Measurements from ENCODE around the gene GUK1.

GUK1 gene

DNA sequence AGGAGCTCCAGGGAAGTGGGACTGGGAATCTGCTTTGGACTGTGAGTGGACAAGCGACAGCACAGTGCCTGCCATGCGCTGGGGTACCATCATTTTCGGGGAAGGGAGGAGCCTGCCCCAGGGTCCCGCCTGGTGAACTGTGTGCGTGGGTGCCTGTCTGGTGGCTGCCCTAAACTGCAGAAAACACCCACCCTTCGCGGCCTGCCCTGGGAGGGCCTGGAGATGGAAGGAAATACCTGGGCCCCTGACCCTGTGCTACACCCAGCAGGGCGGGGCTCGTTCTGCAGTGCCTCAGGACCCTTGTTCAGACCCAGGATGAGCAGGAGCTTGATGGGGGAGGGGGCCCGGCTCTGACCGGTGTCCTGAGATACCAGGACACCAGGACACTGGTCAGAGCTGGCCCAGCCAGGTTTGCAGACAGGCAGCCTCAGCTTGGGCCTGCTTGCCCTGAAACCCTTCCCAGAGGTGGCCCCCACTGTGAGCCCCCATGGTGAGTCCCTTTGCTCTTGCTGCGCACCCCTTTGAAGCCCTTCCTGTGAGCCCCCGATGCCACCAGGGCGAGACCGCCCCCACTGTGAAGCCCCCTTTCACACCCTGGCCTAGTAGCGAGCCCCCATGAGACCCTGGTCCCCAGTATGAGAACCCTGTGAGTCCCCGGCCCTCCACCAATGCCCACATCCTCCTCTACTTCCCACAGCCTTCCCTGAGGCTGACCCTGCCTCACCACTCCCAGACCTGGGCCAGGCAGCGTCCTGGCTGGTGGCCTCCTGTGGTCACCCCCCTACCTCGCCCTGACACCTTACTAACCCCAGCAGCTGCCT is 12.2 kb downstream of the GUK1 start:
- DNase-seq, result no peak

DNA sequence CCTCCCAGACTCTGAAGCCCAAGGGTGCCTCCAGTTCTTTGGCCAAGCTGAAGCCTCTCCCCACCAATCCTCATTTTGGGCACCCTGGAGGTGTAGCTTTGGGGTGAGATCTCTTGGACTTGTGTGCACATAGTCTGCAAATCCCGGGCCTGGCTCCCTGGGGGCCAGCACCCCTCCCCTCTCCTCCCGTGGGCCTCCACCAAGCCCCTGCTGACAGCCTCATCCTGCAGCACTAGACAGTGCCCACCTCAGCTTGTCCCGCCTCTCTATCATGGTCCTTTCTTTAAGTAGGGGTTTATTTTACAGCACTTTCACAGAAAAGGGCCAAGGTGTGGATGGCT is 12.8 kb downstream of the GUK1 start:
- DNase-seq, result no peak

DNA sequence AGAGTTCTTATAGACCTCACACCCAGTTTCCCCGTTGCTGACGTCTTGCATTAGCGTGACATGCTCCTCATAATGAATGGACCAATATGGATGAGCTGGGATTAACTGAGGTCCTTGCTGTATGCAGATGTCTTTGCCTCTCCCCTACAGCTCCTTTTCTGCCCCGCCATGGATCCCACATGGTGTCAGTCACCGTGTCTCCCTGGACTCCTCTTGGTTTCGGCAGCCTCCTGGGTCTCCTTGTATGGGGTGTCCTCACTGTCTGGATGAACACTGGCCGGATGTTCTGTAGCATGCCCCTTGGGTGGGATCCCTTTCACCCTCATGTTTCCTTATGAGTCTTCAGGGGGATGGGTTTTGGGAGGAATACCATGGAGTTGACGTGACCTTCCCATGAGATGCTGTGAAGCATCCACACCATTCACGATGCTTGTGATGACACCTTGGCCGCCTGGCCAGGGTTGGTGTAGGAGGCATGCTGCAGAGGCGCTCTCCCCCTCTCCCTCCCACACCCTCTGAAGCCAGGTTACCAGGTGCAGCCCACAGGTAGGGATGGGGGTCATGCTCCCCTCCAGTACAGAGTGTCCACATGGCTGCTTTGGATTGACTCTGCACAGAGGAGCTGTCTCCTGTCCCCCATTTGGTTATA is 14.1 kb downstream of the GUK1 start:
- DNase-seq, result no peak

DNA sequence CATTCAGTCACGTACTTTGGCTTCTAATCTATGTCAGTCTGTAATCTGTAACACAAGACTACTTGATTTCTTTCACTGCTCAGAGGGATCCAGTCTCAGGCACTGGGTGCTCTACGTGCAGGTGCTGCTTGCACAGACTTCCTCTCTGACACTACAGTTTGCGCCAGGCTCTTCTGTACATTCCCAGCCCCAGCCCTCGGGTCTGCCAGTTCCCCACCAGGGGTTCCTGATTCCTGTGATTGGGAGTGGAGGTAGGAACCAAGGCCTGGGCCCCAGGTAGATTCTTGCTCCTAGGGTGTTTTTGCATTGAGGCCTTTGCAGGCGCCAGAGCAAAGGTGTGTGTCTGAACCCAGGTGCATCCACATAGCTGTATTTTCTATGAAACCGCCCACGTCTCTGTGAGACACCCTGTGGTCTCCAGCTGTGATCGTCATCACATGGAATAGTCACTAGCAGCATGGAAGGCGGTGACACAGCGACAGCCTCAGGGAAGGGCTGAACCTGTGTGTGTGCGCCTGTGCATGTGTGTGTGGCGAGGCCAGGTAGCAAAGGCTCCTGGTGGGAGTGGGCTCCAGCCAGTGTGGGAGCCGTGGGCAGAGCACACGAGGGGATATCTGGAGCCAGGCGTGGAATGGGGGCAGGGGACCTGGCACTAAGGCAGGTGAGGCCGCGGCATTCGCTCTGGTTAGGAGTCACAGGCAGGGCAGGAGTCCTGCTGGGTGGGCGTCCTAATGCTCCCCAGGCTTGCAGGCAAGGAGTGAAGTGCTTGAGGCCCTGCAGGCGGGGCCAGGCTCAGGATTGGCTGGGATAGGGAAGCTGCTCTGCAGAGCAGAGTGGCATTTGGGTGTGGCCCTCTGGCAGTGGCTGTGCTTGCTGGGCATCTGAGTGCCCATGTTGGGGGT is 14.8 kb downstream of the GUK1 start:
- no peak for DNase-seq

DNA sequence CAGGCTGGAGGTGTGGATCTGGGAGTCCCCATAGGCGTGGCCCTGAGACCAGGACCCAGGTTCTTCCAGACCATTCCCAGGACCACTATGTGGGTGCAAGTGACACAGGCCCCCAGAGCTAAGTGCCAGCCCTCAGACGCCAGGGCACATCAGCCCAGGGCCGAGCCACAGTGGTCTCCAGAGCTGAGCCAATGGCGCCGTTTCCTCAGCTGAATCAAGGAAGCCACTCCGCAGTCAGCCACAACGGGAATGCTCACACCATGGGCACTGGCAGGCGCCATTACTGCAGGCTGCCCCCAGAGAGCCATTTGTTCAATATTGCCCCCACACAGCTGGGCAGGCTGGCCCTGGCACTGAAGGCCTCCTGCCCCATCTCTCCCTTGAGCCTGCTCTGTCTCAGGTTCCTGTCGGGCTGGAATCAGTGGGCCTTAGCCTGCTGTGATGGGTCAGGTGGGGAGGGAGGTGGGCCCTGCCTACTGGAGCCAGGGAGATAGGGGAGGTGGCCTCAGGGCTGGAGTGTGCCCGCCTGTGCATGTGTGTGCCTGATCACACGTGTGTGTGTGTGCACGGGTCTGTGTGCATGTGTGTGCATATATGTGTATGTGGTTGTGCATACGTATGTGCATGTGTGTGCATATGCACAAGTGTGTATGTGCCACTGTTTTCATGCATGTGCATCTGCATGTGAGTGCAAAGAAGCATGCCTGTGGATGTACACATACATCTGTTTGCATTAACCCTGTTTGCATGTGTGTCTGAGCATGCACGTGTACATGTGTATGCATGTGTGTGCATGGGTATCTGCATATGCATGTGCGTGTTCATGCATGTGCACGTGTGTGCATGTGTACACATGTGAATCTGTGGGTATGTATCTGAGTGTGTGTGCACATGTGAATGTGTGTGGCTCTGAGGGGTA is 15.8 kb downstream of the GUK1 start:
- no peak for DNase-seq

DNA sequence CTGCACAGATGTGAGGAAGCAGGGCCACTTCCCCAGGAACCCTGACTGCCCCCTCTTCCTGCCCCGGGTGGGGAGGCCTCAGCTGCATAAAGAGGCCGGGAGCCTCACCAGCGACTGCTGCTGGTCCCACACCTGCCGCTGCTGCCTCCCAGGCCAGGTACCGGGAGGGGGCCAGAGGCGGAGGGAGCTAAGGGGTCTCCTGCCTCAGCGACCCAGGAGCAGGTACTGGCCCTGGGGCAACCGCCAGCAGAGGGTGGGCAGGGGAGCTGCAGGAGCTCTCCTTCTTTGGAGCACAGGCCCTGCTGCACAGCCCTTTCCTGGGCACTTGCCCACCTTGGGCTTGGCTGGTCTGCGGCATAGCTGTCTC is 16.4 kb downstream of the GUK1 start:
- no peak for DNase-seq

DNA sequence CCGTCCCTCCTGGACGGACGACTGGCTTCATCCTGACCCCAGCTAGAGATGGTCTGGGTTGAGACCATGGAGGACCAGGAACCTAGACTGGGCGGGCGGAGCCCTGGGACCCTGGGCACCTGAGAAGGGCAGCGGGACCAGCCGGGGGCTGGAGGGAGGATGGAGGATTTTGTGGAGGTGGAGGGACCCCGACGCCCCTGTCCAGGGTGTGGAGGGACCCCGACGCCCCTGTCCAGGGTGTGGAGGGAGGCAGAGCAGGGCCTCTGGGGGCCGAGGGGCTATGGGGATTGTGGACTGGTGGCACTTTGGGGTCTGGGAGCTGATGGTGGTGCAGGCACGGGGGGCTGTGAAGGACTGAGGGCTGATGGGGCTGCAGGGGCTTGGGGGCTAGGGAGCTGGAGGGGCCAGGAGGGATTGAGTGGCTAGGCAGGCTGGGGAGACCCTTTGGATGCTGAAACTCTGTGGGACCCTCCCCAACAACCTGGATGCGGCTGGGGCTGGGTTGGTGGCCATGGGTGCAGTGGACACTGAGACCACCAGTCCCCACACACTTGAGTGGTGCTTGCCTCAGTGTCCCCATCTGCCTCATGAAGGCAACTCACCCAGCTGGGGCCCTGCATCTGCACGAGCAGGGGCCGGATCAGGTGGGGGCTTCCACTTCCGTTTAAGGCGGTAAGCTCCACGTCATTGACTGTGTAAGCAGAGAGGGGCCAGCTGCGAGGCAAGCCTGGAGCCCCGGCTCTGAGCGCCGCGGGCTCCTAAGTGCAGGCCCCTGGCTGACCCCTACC is 17.1 kb downstream of the GUK1 start:
- DNase-seq, result no peak

DNA sequence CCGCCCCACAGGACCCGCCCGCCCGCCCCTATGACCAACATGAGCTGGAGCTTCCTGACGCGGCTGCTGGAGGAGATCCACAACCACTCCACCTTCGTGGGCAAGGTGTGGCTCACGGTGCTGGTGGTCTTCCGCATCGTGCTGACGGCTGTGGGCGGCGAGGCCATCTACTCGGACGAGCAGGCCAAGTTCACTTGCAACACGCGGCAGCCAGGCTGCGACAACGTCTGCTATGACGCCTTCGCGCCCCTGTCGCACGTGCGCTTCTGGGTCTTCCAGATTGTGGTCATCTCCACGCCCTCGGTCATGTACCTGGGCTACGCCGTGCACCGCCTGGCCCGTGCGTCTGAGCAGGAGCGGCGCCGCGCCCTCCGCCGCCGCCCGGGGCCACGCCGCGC is 17.6 kb downstream of the GUK1 start:
- no peak for DNase-seq

DNA sequence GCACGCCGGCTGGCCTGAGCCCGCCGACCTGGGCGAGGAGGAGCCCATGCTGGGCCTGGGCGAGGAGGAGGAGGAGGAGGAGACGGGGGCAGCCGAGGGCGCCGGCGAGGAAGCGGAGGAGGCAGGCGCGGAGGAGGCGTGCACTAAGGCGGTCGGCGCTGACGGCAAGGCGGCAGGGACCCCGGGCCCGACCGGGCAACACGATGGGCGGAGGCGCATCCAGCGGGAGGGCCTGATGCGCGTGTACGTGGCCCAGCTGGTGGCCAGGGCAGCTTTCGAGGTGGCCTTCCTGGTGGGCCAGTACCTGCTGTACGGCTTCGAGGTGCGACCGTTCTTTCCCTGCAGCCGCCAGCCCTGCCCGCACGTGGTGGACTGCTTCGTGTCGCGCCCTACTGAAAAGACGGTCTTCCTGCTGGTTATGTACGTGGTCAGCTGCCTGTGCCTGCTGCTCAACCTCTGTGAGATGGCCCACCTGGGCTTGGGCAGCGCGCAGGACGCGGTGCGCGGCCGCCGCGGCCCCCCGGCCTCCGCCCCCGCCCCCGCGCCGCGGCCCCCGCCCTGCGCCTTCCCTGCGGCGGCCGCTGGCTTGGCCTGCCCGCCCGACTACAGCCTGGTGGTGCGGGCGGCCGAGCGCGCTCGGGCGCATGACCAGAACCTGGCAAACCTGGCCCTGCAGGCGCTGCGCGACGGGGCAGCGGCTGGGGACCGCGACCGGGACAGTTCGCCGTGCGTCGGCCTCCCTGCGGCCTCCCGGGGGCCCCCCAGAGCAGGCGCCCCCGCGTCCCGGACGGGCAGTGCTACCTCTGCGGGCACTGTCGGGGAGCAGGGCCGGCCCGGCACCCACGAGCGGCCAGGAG is 18.3 kb downstream of the GUK1 start:
- DNase-seq, result no peak

DNA sequence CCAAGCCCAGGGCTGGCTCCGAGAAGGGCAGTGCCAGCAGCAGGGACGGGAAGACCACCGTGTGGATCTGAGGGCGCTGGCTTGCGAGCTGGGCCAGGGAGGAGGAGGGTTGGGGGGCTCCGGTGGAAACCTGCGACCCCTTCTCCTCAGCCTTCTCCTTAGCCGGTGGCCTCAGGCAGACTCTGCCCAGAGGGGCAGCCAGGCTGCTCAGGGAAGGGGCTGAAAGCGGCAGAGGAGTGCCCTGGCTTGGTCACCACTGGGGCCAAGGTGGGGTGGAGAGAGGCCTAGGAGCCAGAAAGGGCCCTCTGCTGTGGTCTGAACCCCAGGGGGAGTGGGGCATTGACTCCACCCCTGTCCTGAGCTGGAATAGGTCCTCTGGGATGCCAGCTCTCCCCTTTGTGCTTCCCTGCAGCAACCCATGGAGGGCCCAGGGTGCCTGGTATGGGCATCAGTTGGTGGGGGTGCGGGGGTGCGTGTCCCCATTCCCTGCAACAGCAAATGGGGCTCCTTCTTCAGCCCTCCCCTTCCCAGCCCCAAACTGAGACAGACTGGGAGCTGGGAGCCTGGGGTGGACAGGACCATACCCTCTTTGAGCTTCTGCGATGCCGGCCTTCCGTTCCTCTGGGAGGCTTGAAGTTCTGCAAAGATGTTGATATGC is 19.1 kb downstream of the GUK1 start:
- DNase-seq, result no peak

DNA sequence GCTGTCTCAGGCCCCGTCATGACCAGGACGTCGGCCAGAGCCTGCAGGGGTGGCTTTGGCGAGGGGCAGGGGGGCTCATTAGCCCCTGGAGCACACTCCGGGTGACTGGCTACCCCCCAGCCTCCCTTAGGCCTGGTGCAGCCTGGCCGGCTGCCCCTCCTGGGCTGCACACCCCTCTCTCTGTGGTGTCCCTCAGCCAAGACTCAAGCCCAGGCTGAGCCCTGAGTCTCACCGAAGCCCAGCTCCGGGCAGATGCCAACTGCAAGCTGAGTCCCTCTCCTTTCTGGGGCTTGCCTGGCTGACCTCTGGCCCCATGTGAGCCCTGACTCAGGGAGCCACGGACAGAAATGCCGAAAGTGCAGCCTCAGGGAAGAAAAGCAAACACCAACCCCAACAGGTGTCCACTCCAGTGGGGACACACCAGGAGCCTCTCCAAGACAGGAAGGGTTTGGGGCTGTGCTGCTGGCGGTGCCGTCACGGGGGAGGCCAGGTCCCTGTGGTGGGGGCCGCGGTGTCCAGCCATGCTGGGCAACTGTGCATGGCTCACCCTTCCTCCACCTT is 20.2 kb downstream of the GUK1 start:
- DNase-seq, result no peak

DNA sequence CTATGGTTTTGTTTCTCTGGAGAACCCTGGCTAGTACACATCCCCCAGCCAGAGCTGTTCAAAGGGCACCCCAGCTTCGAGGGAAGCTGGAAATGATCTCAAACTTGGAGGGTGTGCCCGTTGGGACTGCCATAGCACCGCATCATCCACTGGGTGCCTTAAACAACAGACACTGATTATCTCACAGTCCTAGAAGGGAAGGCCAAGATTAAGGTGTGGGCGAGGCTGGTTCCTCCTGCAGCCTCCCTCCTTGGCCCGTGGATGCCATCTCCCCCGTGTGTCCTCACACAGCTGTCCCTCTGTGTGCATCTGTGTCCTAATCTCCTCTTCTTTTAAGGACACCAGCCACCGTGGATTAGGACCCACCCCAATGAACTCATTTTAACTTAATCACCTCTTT is 21.3 kb downstream of the GUK1 start:
- DNase-seq, result no peak

DNA sequence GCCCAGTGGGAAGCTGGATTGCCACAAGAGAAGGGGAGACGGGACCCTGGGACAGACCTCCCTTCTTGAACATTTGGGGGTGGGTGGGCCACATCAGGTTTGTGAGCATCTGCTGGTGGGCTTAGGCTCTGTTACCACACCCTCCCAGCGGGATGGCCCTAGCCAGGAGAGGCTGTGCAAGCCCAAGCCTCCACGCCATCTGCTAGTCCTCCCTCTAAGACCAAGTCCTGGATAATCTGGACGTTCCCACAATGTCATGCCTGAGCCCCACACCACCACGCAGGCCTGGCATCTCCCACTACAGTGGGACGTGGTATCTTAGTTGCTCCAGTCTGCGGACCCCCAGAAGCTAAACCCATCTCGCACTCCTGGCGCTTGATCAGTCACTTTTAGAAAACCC is 21.8 kb downstream of the GUK1 start:
- DNase-seq, result no peak

DNA sequence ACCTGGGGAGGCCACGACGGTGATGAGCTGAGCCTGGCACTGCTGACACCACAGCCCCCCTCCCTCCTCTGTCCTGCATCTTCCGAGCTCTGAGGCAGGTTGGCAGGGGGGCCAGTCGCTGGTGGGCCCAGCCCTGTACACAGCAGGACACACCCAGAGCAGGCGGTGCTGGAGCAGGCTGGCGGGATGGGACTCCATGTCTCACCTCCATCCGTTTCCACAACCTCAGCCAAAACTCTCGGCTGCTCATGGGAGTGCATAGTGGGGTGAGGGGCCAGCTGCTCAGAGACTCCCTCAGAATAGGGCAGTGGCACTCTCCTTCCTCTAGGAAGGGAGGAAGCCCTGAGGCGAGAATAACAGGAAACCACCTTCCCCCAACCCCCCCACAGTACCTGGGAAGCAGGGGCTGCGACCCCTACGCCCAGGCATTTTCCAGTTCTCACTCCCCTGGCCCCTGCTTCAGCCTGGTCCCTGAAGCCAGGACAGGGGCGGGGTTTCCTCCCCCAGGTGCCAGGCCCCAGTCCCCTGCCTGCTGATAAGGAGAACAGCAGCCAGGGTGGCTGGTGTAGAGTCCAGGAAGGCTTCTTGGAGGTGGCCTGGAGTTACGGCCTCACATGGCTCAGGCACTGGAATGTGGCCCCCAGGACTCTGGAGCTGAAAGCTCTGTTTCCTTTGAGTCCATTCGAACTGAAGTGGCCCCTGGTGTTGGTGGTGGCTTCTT is 22.4 kb downstream of the GUK1 start:
- no peak for DNase-seq

DNA sequence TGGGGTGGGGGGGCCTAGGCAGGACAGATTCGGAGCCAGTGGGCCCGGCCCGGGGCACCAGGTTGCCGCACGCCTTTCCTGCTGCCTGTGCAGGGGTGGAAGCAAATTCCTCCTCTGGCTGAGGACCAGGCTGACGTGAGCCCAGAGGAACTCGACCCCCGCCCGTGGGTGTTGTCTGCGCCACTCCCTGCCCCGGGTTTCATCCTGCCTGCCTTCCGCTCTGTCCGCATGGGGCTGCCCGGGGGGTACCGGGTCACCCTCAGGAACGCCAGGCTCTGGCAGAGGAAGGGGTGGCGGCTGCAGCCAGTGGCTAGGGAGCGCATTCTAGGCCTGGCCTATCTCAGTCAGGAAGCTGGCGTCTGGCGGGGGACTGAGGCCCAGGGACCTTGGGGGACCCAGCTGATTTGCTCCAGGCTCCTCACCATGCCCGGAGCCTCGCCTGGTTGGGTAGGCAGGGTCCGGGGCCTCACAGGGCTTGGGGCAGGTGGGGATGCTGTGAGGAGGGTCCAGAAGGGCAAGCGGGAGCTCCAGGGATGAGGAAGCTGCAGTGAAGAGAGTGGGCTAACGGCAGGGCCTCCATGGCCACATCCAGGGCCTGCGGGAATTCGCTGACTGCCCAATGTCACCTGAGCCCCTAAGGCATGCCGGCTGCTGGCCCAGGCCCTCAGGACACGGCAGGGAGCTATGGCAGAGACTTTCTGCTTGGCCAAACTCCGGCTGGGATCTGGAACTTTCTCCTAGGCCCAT is 23.1 kb downstream of the GUK1 start:
- no peak for DNase-seq

DNA sequence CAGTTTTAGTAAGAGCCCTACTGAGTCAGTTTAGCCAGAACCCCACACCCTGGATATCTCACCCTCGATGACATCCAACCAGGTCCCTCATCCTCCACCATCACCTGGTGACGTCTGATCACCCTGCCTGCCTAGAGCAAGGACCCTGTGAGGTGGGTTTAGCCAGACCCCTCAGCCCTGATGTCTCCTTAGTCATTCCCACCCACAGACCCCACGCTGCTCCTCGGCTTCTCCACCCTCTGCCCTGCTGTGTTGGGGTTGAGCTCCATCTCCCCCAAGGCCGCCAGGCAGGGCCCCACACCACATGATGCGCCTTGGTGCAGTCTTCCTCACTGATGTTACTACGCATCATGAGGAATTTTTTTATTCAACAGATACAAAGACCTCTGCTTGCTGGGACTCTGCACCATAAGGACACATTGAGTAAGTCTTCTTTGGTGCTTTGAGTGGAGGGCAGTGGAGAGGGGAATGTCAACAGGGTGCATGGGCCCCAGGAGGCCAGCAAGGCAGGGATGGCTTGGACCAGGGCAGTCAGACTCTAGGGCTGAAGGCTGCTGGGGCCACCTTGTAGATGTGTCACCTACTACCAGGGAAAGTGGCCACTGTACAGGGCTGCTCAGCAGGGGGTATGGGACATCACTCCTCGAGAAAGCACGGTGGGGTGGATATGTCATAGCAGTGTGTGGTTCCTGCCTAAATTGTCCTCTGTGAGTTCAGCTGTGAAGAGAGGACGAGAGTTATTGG is 23.9 kb downstream of the GUK1 start:
- no peak for DNase-seq

DNA sequence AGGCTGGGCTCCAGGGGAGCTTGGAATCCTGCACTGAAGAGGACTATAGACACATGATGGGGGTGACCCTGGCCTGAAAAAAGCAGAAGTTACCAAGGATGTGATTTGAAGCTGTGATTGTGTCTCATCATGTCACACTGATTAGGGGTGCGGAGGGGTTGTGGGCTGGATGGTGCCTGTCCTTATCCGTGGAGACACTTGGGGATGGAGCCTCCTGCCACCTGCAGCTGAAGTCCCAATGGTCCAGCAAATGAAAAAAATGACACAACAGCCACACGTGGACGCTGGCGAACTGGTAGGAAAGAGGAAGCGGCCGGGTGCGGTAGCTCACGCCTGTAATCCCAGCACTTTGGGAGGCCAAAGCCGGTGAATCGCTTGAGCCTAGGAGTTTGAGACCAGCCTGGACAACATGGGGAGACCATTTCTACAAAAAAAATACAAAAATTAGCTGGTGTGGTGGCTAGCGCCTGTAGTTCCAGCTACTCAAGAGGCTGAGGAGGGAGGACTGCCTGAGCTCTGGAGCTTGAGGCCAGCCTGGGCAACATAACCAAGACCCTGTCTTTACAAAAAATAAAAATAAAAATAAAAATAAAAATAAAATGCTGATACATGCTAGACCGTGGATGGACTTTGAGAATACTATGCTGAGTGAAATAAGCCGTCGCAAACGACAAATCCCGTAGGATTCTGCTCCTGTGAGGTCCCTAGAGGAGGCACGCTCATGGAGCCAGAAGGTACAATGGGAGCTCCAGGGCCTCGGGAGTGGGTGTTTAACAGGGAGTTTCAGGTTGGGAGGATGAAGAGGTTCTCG is 24.7 kb downstream of the GUK1 start:
- DNase-seq, result no peak

Measured in NCI-H1105 treated with DMSO at 0.1 percent for 48 hours (cell line).